ENCODE measurements around the gene PRLR.

Gene PRLR

GRCh38 chr5:35145691-35146317, 84.5 kb downstream of the PRLR start:
- no peak for DNase-seq
- in situ Hi-C loops (cut with HindIII; ENCODE audit: low pct_ligation_motif_present, low pct_unique_long_range_greater_than_20kb, low sequenced_read_pairs) = no loop called here

GRCh38 chr5:35145012-35145411, 85.3 kb downstream of the PRLR start:
- no peak for DNase-seq
- in situ Hi-C loops (cut with HindIII; ENCODE audit: low pct_ligation_motif_present, low pct_unique_long_range_greater_than_20kb, low sequenced_read_pairs) = no loop called here

GRCh38 chr5:35143841-35144240, 86.4 kb downstream of the PRLR start:
- in situ Hi-C loops (cut with HindIII; ENCODE audit: low pct_ligation_motif_present, low pct_unique_long_range_greater_than_20kb, low sequenced_read_pairs) = no loop called here
- no peak for DNase-seq

GRCh38 chr5:35141739-35142138, 88.5 kb downstream of the PRLR start:
- no peak for DNase-seq
- in situ Hi-C loops (cut with HindIII; ENCODE audit: low pct_ligation_motif_present, low pct_unique_long_range_greater_than_20kb, low sequenced_read_pairs) = no loop called here

- DNase-seq = no peak
- in situ Hi-C loops (cut with HindIII; ENCODE audit: low pct_ligation_motif_present, low pct_unique_long_range_greater_than_20kb, low sequenced_read_pairs) = no loop called here
Measured at GRCh38 chr5:35138232-35138631, 92.1 kb downstream of the PRLR start.

GRCh38 chr5:35136386-35136785, 93.9 kb downstream of the PRLR start:
- in situ Hi-C loops (cut with HindIII; ENCODE audit: low pct_ligation_motif_present, low pct_unique_long_range_greater_than_20kb, low sequenced_read_pairs) = no loop called here

GRCh38 chr5:35135239-35135700, 95.0 kb downstream of the PRLR start:
- in situ Hi-C loops (cut with HindIII; ENCODE audit: low pct_ligation_motif_present, low pct_unique_long_range_greater_than_20kb, low sequenced_read_pairs) = no loop called here

More at GRCh38 chr5:35136386-35136785, 93.9 kb downstream of the PRLR start:
- DNase-seq = peak; percentile 29

GRCh38 chr5:35134278-35135030, 95.8 kb downstream of the PRLR start:
- in situ Hi-C loops (cut with HindIII; ENCODE audit: low pct_ligation_motif_present, low pct_unique_long_range_greater_than_20kb, low sequenced_read_pairs) = no loop called here
- no peak for DNase-seq

More at GRCh38 chr5:35135239-35135700, 95.0 kb downstream of the PRLR start:
- no peak for DNase-seq

- in situ Hi-C loops (cut with HindIII; ENCODE audit: low pct_ligation_motif_present, low pct_unique_long_range_greater_than_20kb, low sequenced_read_pairs) = no loop called here
- no peak for DNase-seq
Measured at GRCh38 chr5:35133186-35133585, 97.1 kb downstream of the PRLR start.

- DNase-seq = no peak
- in situ Hi-C loops (cut with HindIII; ENCODE audit: low pct_ligation_motif_present, low pct_unique_long_range_greater_than_20kb, low sequenced_read_pairs) = no loop called here
Measured at GRCh38 chr5:35131723-35132122, 98.6 kb downstream of the PRLR start.

GRCh38 chr5:35129921-35130485, 100.3 kb downstream of the PRLR start:
- DNase-seq = peak; percentile 76
- in situ Hi-C loops (cut with HindIII; ENCODE audit: low pct_ligation_motif_present, low pct_unique_long_range_greater_than_20kb, low sequenced_read_pairs) = no loop called here

GRCh38 chr5:35129276-35129675, 101.0 kb downstream of the PRLR start:
- DNase-seq = peak; percentile 85
- in situ Hi-C loops (cut with HindIII; ENCODE audit: low pct_ligation_motif_present, low pct_unique_long_range_greater_than_20kb, low sequenced_read_pairs) = no loop called here

- in situ Hi-C loops (cut with HindIII; ENCODE audit: low pct_ligation_motif_present, low pct_unique_long_range_greater_than_20kb, low sequenced_read_pairs) = no loop called here
- no peak for DNase-seq
Measured at GRCh38 chr5:35127006-35127405, 103.3 kb downstream of the PRLR start.

- no peak for DNase-seq
- in situ Hi-C loops (cut with HindIII; ENCODE audit: low pct_ligation_motif_present, low pct_unique_long_range_greater_than_20kb, low sequenced_read_pairs) = no loop called here
Measured at GRCh38 chr5:35125746-35126145, 104.5 kb downstream of the PRLR start.

GRCh38 chr5:35124932-35125331, 105.4 kb downstream of the PRLR start:
- no peak for DNase-seq
- in situ Hi-C loops (cut with HindIII; ENCODE audit: low pct_ligation_motif_present, low pct_unique_long_range_greater_than_20kb, low sequenced_read_pairs) = no loop called here

- DNase-seq = no peak
- in situ Hi-C loops (cut with HindIII; ENCODE audit: low pct_ligation_motif_present, low pct_unique_long_range_greater_than_20kb, low sequenced_read_pairs) = no loop called here
Measured at GRCh38 chr5:35122819-35123218, 107.5 kb downstream of the PRLR start.

GRCh38 chr5:35120715-35121114, 109.6 kb downstream of the PRLR start:
- in situ Hi-C loops (cut with HindIII; ENCODE audit: low pct_ligation_motif_present, low pct_unique_long_range_greater_than_20kb, low sequenced_read_pairs) = no loop called here

GRCh38 chr5:35117967-35118366, 112.3 kb downstream of the PRLR start:
- no peak for DNase-seq
- in situ Hi-C loops (cut with HindIII; ENCODE audit: low pct_ligation_motif_present, low pct_unique_long_range_greater_than_20kb, low sequenced_read_pairs) = no loop called here

More at GRCh38 chr5:35120715-35121114, 109.6 kb downstream of the PRLR start:
- no peak for DNase-seq

- DNase-seq = no peak
- in situ Hi-C loops (cut with HindIII; ENCODE audit: low pct_ligation_motif_present, low pct_unique_long_range_greater_than_20kb, low sequenced_read_pairs) = no loop called here
Measured at GRCh38 chr5:35115920-35116319, 114.4 kb downstream of the PRLR start.

- in situ Hi-C loops (cut with HindIII; ENCODE audit: low pct_ligation_motif_present, low pct_unique_long_range_greater_than_20kb, low sequenced_read_pairs) = no loop called here
- DNase-seq = no peak
Measured at GRCh38 chr5:35114698-35115097, 115.6 kb downstream of the PRLR start.

Data from ACHN (cell line).